SW480 (cell line): ENCODE measurements around the gene ADH1C.
"Not testable (repeated sequence)": the region's sequence is repeated elsewhere in the genome, so short reads cannot be mapped to it uniquely, and the experiment has no call there.

Source experiments
- DNase-seq: peaks from one replicate; pipeline ENCODE4 v3.0.0-alpha.2; 2016; ENCODE audit warnings: low spot score

Gene ADH1C

DNA sequence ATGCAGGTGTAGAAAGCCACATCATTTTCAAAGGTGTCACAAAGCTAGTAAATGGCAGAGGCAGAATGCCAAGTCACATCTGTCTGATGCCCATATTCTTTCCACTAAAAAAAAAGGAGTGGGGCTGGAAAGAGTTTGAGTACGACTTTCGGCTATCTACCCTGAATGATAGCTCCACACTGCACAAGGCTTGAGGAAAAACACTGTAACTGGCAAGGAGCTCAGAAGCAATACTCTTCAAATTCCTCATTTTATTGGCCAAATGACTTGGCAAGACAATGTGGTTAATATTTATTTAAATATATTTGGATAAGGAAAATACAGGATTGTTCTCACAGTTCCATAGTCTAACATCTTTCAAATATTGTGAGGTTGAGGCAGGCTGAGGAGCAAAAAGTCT, 5.4 kb upstream of the ADH1C start:
- no peak for DNase-seq

- DNase-seq: no peak
Measured at GRCh38 chr4:99356992-99357391, 4.4 kb upstream of the ADH1C start.

- DNase-seq: not testable (repeated sequence)
Measured at GRCh38 chr4:99356149-99356548, 3.6 kb upstream of the ADH1C start.

DNA sequence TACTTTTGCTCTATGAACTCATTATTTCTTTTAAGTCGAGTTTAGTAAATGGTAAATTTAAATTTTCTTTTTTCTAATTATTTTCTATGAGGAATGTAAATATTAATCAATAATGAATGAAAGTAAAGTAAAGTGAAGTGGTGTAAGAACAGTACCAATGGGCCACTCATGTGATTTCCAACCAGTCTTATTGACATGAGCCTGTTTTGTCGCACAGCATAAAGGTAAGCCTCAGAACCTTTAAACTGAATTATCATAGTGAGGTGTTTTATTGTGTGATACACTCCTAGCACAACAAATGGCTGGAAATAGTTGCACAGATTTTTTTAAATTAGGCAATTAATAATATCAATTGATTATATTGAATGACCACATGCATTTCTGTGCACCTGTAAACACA, 1.1 kb downstream of the ADH1C start:
- DNase-seq: no peak

GRCh38 chr4:99349338-99349737, 3.2 kb downstream of the ADH1C start:
- DNase-seq: no peak

- not testable (repeated sequence) for DNase-seq
Measured at GRCh38 chr4:99342624-99343023, 9.9 kb downstream of the ADH1C start.

DNA sequence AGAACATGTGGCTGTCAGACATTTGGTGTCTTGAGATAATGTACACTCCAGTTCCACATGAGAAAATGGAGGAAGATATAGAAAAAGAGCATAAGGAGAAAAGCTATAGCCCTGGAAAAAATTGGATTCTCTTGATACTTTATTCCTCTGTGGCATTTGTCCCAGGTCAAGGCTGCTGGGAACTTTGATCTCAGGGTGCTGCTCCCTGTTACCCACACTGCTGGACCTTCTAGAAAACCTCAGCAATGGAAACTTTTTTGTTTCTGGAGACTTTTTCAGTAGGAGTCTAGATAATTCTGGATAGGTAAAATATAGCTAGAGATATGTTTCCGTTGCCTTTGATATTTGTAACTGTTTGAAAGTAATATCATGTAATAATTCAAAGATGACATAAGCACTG, 11.1 kb downstream of the ADH1C start:
- DNase-seq: no peak

GRCh38 chr4:99339172-99339571, 13.4 kb downstream of the ADH1C start:
- DNase-seq: no peak

- DNase-seq: no peak
Measured at GRCh38 chr4:99336553-99336952, 16.0 kb downstream of the ADH1C start.

DNA sequence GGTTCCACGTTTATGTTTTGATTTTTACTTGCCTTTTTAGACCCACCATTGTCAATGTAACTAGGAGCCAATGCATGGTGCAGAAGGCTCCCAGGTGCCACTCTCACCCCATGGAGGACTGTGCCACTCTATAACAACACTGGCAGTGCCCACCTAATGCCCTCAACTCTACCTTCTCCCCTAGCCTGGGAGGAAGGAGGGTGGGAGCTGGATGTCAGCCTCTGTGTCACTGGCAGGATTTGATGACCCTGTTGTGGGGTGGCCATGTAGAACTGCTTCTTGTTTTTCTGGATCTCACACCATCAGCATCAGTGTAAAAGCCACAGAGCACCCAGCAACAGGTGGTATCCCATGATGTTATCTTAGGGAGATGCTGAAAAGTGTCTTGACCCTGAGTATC, 17.7 kb downstream of the ADH1C start:
- no peak for DNase-seq

GRCh38 chr4:99330648-99331047, 21.9 kb downstream of the ADH1C start:
- DNase-seq: no peak

DNA sequence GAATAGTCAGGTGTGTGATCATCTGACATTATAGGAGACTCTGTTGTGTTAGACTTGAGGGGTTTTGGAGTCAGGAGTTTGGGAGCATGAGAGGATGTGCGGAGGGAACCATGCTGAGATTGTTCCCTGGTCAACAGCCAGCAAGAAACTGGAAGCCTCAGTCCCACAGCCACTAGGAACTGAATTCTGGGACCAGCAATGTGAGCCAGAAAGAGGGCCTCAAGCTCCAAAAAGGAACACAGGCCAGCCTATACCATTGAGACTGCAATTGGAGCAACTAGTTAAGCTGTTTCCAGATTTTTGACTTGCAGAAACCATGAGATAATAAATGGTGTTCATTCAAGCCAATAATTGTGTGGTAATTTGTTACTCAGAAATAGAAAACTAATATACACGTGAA, 22.7 kb downstream of the ADH1C start:
- no peak for DNase-seq

GRCh38 chr4:99324979-99325378, 27.6 kb downstream of the ADH1C start:
- DNase-seq: no peak

DNA sequence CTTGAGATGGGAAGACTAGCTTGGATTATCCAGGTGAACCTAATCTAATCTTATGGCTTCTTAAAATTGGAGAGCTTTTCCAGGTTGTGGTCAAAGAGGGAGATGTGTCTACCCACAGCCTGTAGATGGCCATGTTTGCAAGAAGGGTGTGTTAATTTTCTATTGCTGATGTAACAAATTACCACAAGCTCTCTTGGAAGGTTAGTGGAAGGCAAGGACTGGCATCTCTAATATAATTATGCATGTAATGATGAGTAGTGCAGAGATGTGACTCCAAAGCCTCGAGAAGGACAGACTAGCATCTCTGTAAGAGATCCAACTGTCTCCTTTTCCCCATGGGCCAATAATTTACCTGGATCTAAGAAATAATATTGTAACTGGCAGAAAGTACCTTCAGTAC, 28.2 kb downstream of the ADH1C start:
- DNase-seq: no peak

- DNase-seq: no peak
Measured at GRCh38 chr4:99323756-99324155, 28.8 kb downstream of the ADH1C start.

DNA sequence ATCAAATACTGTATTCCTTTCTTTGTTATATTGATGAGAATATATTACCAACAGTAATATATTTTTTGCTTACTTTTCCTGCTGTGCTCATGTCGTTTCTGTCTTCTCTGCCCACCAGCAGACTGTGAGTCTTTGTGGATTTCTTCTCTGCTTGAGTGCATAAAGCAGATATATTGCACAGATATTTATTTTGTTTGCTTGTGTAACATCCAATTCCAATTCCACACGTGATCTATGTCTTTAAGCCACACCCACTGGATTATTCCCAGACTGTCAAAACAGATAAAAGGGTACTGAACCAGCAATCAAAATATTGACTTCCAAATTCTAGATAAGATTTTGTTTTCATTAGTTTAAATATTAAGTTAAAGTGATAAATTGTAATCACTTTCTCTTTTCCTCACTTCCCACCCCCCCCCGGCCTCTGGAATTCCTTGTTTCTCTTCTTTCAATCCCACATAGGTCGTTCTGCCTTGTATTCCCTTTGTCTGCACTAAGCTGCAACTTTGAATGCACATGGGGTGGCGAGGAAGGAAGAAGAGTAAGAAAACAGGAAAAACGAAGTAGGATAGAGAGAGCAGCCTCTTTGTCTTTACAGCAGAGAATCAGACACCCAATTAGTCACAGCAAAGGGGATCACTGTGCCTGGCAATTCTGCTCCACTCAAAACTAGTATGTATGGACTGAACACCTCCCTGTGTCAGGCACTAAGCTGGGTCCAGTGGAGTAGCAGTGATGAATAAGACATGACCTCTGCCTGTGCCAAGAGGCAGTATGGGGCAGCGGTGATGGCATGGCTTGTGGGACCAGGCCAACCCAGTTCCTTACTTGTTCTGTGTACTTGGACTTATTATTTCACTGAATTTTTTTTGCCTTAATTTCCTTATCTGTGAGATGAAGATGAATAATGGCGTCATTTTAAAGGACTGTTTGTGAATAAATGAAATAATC, 31.0 kb downstream of the ADH1C start, which contains the start of gene ADH1B:
ADH1B (minus strand) TSS at position 161 of the 951 bp plus-strand sequence; CDS start at position 91, 70 bp downstream.
- no peak for DNase-seq

DNA sequence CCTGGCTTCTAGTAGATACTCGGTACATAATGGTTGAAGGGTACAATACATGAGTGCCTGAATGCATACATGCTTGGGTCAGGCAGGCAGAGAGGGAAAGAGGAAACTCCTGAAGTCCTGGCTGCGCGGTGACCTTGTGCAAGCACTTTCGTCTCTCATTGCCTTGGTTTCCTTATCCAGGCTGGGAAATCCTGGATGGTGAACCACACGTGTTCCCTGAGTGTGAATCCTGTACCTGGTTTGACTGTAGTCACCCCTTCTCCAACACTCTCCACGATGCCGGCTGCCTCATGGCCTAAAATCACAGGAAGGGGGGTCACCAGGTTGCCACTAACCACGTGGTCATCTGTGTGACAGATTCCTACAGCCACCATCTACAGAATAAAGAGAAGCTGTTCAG, 34.7 kb downstream of the ADH1C start:
- not testable (repeated sequence) for DNase-seq

- no peak for DNase-seq
Measured at GRCh38 chr4:99317354-99317753, 35.2 kb downstream of the ADH1C start.

DNA sequence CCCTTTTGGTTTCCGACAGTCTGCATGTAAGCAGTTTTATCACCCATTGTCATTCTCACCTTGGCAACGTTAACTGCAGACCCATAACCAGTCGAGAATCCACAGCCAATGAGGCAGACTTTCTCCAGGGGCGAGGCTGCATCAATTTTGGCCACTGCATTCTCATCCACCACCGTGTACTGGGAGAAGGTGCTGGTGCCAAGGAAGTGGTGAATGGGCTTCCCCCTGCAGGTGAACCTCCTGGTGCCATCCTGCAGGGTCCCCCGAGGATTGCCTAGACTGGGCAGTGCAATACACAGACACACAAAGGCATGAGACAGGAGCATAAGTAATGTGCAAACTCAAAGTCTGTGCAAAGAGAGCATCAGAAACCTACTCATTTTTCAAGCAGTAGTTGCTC, 36.7 kb downstream of the ADH1C start:
- no peak for DNase-seq

GRCh38 chr4:99314211-99314610, 38.3 kb downstream of the ADH1C start:
- DNase-seq: no peak

GRCh38 chr4:99310389-99310788, 42.2 kb downstream of the ADH1C start:
- DNase-seq: no peak

GRCh38 chr4:99305638-99306400, 46.7 kb downstream of the ADH1C start:
- no peak for DNase-seq
